ENCODE results near the gene SHH. TPM values are rescaled to one million over a fixed set of nuclear protein-coding genes. Genes with fewer than 3 reads are reported as not detected.
A peak's percentile ranks its signal among the peaks of the same experiment; 100 is the strongest.

SHH gene
- total RNA-seq, 4 donors from 2014 or later, result 0.21 to 0.68 TPM; not detected in 2

- DNase-seq (ENCODE audit: low spot score in 2 of 2), result peak in 1 of 2 donors; percentile 75
- H3K4me3 ChIP-seq, result no peak overlapping the region
- peaks cover 42% of the 10 kb centered on the region for H3K27me3 ChIP-seq
- H3K9me3 ChIP-seq, result no peaks in the 10 kb centered on the region
- WGBS, result 88% methylated on average over 11 of the region's 14 CpGs
- no peaks in the 10 kb centered on the region for H3K36me3 ChIP-seq
- no peak for TF ChIP-seq POLR2AphosphoS5 (IDR thresholded peaks at IDR 0.05)
- TF ChIP-seq, protein P1, sequence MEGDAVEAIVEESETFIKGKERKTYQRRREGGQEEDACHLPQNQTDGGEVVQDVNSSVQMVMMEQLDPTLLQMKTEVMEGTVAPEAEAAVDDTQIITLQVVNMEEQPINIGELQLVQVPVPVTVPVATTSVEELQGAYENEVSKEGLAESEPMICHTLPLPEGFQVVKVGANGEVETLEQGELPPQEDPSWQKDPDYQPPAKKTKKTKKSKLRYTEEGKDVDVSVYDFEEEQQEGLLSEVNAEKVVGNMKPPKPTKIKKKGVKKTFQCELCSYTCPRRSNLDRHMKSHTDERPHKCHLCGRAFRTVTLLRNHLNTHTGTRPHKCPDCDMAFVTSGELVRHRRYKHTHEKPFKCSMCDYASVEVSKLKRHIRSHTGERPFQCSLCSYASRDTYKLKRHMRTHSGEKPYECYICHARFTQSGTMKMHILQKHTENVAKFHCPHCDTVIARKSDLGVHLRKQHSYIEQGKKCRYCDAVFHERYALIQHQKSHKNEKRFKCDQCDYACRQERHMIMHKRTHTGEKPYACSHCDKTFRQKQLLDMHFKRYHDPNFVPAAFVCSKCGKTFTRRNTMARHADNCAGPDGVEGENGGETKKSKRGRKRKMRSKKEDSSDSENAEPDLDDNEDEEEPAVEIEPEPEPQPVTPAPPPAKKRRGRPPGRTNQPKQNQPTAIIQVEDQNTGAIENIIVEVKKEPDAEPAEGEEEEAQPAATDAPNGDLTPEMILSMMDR (IDR thresholded peaks at IDR 0.05), result no peak
- TF ChIP-seq POLR2A (IDR thresholded peaks at IDR 0.05), result no peak
- no peak for TF ChIP-seq EP300 (IDR thresholded peaks at IDR 0.05)
- H3K4me1 ChIP-seq, result no peaks in the 10 kb centered on the region
- no peak overlapping the region for H3K27ac ChIP-seq
Measured at GRCh38 chr7:155845226-155845625, 33.0 kb upstream of the SHH start.

DNA sequence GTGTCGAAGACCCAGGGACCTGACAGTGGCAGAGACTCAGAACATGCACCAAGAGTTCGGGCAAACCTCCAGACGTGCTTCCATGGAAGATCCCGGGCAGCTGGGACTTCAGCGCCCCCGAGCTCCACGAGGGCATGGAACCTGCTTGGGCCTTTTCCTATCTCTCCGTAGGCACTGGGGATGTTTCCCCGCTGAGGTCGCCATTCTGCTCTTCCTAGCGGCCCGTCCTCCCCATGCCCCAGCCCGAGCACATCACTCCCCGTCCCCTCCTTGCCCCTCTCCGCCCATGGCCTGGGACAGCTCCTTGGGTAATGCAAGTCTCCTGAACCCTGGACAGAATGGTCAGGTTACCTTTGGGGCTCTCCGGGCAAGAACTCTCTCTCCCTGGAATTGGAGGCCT lies 32.3 kb upstream of the SHH start:
- no peaks in the 10 kb centered on the region for H3K36me3 ChIP-seq
- no peak for TF ChIP-seq POLR2AphosphoS5 (IDR thresholded peaks at IDR 0.05)
- TF ChIP-seq POLR2A (IDR thresholded peaks at IDR 0.05), result no peak
- TF ChIP-seq, protein P1 (IDR thresholded peaks at IDR 0.05), result no peak
- TF ChIP-seq EP300 (IDR thresholded peaks at IDR 0.05), result no peak
- 87% methylated on average over 14 of the region's 16 CpGs for WGBS
- H3K4me3 ChIP-seq, result no peak overlapping the region
- peaks cover 37% of the 10 kb centered on the region for H3K27me3 ChIP-seq
- peak in 1 of 2 donors; percentile 69 for DNase-seq (ENCODE audit: low spot score in 2 of 2)
- H3K9me3 ChIP-seq, result no peaks in the 10 kb centered on the region
- no peak overlapping the region for H3K27ac ChIP-seq
- H3K4me1 ChIP-seq, result no peaks in the 10 kb centered on the region

GRCh38 chr7:155844019-155844453 lies 31.8 kb upstream of the SHH start:
- H3K27me3 ChIP-seq, result peaks cover 37% of the 10 kb centered on the region
- H3K27ac ChIP-seq, result no peak overlapping the region
- no peaks in the 10 kb centered on the region for H3K9me3 ChIP-seq
- WGBS, result 57% methylated on average over 14 of the region's 14 CpGs
- TF ChIP-seq EP300 (IDR thresholded peaks at IDR 0.05), result no peak
- TF ChIP-seq, protein P1 (IDR thresholded peaks at IDR 0.05), result no peak
- no peak for TF ChIP-seq POLR2AphosphoS5 (IDR thresholded peaks at IDR 0.05)
- no peak for TF ChIP-seq POLR2A (IDR thresholded peaks at IDR 0.05)
- no peaks in the 10 kb centered on the region for H3K36me3 ChIP-seq
- no peak overlapping the region for H3K4me3 ChIP-seq
- peak in 1 of 2 donors; percentile 64 for DNase-seq (ENCODE audit: low spot score in 2 of 2)
- H3K4me1 ChIP-seq, result no peaks in the 10 kb centered on the region

DNA sequence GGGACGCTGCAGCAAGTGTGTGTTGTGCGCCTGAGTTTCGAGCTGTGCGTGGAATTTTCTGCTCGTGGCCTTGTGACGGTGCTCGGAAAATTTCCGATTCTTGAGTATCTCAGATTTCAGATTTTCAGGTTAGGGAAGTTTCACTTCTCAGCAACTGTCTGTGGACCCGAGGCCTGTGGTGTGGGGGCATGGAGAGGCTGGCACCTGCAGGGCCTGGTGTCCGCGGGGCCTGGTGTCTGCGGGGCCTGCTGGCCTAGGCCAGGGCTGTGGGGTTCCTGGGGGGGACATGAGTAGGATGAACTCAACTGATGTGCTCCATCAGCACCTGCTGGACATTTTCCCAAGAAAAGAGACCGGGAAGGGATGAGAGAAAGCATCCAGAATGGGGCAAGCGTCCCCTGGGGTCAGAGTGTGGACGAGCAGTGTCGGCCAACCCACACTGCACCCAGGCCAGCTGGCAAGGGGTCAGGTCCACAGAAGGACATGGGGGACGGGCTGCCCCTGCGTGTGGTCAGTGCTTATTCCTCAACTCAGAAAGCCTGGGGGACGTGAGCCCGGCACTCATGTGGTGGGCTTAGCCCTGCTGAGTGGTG lies 31.3 kb upstream of the SHH start:
- TF ChIP-seq, protein P1 (IDR thresholded peaks at IDR 0.05), result no peak
- TF ChIP-seq POLR2A (IDR thresholded peaks at IDR 0.05), result no peak
- no peak for TF ChIP-seq POLR2AphosphoS5 (IDR thresholded peaks at IDR 0.05)
- no peak for TF ChIP-seq EP300 (IDR thresholded peaks at IDR 0.05)
- H3K27me3 ChIP-seq, result peaks cover 33% of the 10 kb centered on the region
- H3K27ac ChIP-seq, result no peak overlapping the region
- 89% methylated on average over 19 of the region's 20 CpGs for WGBS
- H3K4me1 ChIP-seq, result no peaks in the 10 kb centered on the region
- H3K4me3 ChIP-seq, result no peak overlapping the region
- no peaks in the 10 kb centered on the region for H3K9me3 ChIP-seq
- H3K36me3 ChIP-seq, result no peaks in the 10 kb centered on the region
- peak; percentile 40 to 69 for DNase-seq (ENCODE audit: low spot score in 2 of 2)

GRCh38 chr7:155842496-155843265 lies 30.4 kb upstream of the SHH start:
- WGBS, result 84% methylated on average over 21 of the region's 21 CpGs

More at GRCh38 chr7:155842496-155843265, 30.4 kb upstream of the SHH start:
- Histone ChIP-seq H3K27ac (no peak overlapping the region), H3K36me3 (no peaks in the 10 kb centered on the region), H3K4me1 (no peaks in the 10 kb centered on the region), H3K9me3 (no peaks in the 10 kb centered on the region), H3K4me3 (no peak overlapping the region), H3K27me3 (peaks cover 29% of the 10 kb centered on the region)
- TF ChIP-seq POLR2A (IDR thresholded peaks at IDR 0.05) (no peak), POLR2AphosphoS5 (IDR thresholded peaks at IDR 0.05) (no peak), EP300 (IDR thresholded peaks at IDR 0.05) (no peak)
- DNase-seq (ENCODE audit: low spot score in 2 of 2), result peak; percentile 32 to 43
